HG02610 (cell line): Measurements from ENCODE around the gene FXR1.
"Not testable (repeated sequence)": the region's sequence is repeated elsewhere in the genome, so short reads cannot be mapped to it uniquely, and the experiment has no call there.

ENCODE experiments used
- ATAC-seq: cut with Tn5 transposase; IDR thresholded peaks from one replicate; pipeline ENCODE4 v1.9.1; 2021; ENCODE audit warnings: mild to moderate bottlenecking, moderate library complexity; ENCODE audit not compliant: unreplicated experiment

Gene FXR1

GRCh38 chr3:180932819-180933218 lies 20.3 kb downstream of the FXR1 start:
- ATAC-seq, result no peak

GRCh38 chr3:180934638-180935037 lies 22.2 kb downstream of the FXR1 start:
- no peak for ATAC-seq

- ATAC-seq, result no peak
These were observed 28.4 kb downstream of the FXR1 start for GRCh38 chr3:180940826-180941225.

GRCh38 chr3:180947761-180948390 lies 35.4 kb downstream of the FXR1 start:
- peak; percentile 85 for ATAC-seq

- ATAC-seq, result peak; percentile 83
These were observed 47.2 kb downstream of the FXR1 start for GRCh38 chr3:180959691-180960090.

- no peak for ATAC-seq
These were observed 48.6 kb downstream of the FXR1 start for GRCh38 chr3:180961087-180961486.

GRCh38 chr3:180961552-180961951 lies 49.1 kb downstream of the FXR1 start:
- no peak for ATAC-seq

GRCh38 chr3:180962530-180962929 lies 50.1 kb downstream of the FXR1 start:
- ATAC-seq, result no peak

GRCh38 chr3:180970931-180971330 lies 58.5 kb downstream of the FXR1 start:
- ATAC-seq, result no peak

GRCh38 chr3:180973543-180973942 lies 61.1 kb downstream of the FXR1 start:
- peak; percentile 51 for ATAC-seq

GRCh38 chr3:180974286-180974685 lies 61.8 kb downstream of the FXR1 start:
- no peak for ATAC-seq

GRCh38 chr3:180977498-180977897 lies 65.0 kb downstream of the FXR1 start:
- ATAC-seq, result no peak

GRCh38 chr3:180979961-180980360 lies 67.5 kb downstream of the FXR1 start:
- no peak for ATAC-seq

- ATAC-seq, result peak; percentile 64
These were observed 68.1 kb downstream of the FXR1 start for GRCh38 chr3:180980611-180981010.

GRCh38 chr3:180981912-180982311 lies 69.4 kb downstream of the FXR1 start:
- ATAC-seq, result no peak

- no peak for ATAC-seq
These were observed 70.7 kb downstream of the FXR1 start for GRCh38 chr3:180983136-180983535.

GRCh38 chr3:180986366-180986765 lies 73.9 kb downstream of the FXR1 start:
- not testable (repeated sequence) for ATAC-seq

- ATAC-seq, result no peak
These were observed 74.9 kb downstream of the FXR1 start for GRCh38 chr3:180987344-180987743.

- ATAC-seq, result peak; percentile 97
These were observed 77.1 kb downstream of the FXR1 start, which contains the start of gene DNAJC19 for GRCh38 chr3:180989291-180990163. DNAJC19 (minus strand) TSS chr3:180989736; CDS start chr3:180989602, 134 bp downstream.

GRCh38 chr3:180990505-180990904 lies 78.0 kb downstream of the FXR1 start:
- no peak for ATAC-seq

GRCh38 chr3:180996415-180996932 lies 84.0 kb downstream of the FXR1 start:
- no peak for ATAC-seq

- ATAC-seq, result not testable (repeated sequence)
These were observed 89.9 kb downstream of the FXR1 start for GRCh38 chr3:181002331-181002730.
